Measurements from ENCODE around the gene MCCC2.

GRCh38 chr5:71563161-71563560 lies 24.0 kb upstream of the MCCC2 start:
- TF ChIP-seq POLR2A (IDR thresholded peaks at IDR 0.05) = no peak
- TF ChIP-seq, protein P1, sequence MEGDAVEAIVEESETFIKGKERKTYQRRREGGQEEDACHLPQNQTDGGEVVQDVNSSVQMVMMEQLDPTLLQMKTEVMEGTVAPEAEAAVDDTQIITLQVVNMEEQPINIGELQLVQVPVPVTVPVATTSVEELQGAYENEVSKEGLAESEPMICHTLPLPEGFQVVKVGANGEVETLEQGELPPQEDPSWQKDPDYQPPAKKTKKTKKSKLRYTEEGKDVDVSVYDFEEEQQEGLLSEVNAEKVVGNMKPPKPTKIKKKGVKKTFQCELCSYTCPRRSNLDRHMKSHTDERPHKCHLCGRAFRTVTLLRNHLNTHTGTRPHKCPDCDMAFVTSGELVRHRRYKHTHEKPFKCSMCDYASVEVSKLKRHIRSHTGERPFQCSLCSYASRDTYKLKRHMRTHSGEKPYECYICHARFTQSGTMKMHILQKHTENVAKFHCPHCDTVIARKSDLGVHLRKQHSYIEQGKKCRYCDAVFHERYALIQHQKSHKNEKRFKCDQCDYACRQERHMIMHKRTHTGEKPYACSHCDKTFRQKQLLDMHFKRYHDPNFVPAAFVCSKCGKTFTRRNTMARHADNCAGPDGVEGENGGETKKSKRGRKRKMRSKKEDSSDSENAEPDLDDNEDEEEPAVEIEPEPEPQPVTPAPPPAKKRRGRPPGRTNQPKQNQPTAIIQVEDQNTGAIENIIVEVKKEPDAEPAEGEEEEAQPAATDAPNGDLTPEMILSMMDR (IDR thresholded peaks at IDR 0.05) = no peak
